H9 (cell line): ENCODE measurements around the gene CST4. TPM values are rescaled to one million over a fixed set of nuclear protein-coding genes. Genes with fewer than 3 reads are reported as not detected.

Experiments used
- DNase-seq: peaks from one replicate; pipeline ENCODE4 v3.0.0-alpha.2; 2017
- H2AFZ ChIP-seq: one replicate; pipeline ENCODE4 v1.6.1; 2013; ENCODE audit warnings: mild to moderate bottlenecking, low read length, control low read depth, moderate library complexity
- H2AK5ac ChIP-seq: 2 replicates; pipeline ENCODE4 v1.6.1; 2013; ENCODE audit warnings: low read length, control low read depth, mixed read lengths; ENCODE audit not compliant: insufficient read length
- H2BK120ac ChIP-seq: one replicate; pipeline ENCODE4 v1.6.1; 2013; ENCODE audit warnings: low read depth, mild to moderate bottlenecking, low read length, control low read depth, inconsistent platforms; ENCODE audit not compliant: poor library complexity, severe bottlenecking
- H2BK12ac ChIP-seq: 2 replicates; pipeline ENCODE4 v1.6.1; 2013; ENCODE audit warnings: low read length, control low read depth, mixed read lengths, low read depth; ENCODE audit not compliant: insufficient read length
- H2BK15ac ChIP-seq: 2 replicates; pipeline ENCODE4 v1.6.1; 2013; ENCODE audit warnings: low read depth, low read length, control low read depth
- H2BK20ac ChIP-seq: one replicate; pipeline ENCODE4 v1.6.1; 2013; ENCODE audit warnings: low read depth, mild to moderate bottlenecking, low read length, control low read depth, inconsistent platforms; ENCODE audit not compliant: poor library complexity, severe bottlenecking
- H2BK5ac ChIP-seq: 2 replicates; pipeline ENCODE4 v1.6.1; 2013; ENCODE audit warnings: low read length, control low read depth, mixed read lengths; ENCODE audit not compliant: insufficient read length
- H3K14ac ChIP-seq: 2 replicates; pipeline ENCODE4 v1.6.1; 2013; ENCODE audit warnings: low read length, control low read depth; ENCODE audit not compliant: insufficient read depth
- H3K18ac ChIP-seq: 2 replicates; pipeline ENCODE4 v1.6.1; 2013; ENCODE audit warnings: low read depth, mild to moderate bottlenecking, mixed read lengths, low read length, control low read depth; ENCODE audit not compliant: insufficient read length
- H3K23ac ChIP-seq: 2 replicates; pipeline ENCODE4 v1.6.1; 2013; ENCODE audit warnings: low read length, control low read depth, mixed read lengths, low read depth; ENCODE audit not compliant: insufficient read length
- H3K23me2 ChIP-seq: 2 replicates; pipeline ENCODE4 v1.6.1; 2013; ENCODE audit warnings: low read depth, mild to moderate bottlenecking, mixed read lengths, low read length, control low read depth; ENCODE audit not compliant: insufficient read length, poor library complexity, severe bottlenecking
- H3K27ac ChIP-seq: 2 replicates; pipeline ENCODE4 v1.5.1; 2013; ENCODE audit warnings: low read length, control low read depth, mixed read lengths, low read depth; ENCODE audit not compliant: insufficient read length
- H3K27me3 ChIP-seq: 2 replicates; pipeline ENCODE4 v1.6.1; 2013; ENCODE audit warnings: low read length, control low read depth, inconsistent platforms; ENCODE audit not compliant: insufficient read depth
- H3K4ac ChIP-seq: 2 replicates; pipeline ENCODE4 v1.6.1; 2013; ENCODE audit warnings: low read depth, mild to moderate bottlenecking, control low read depth, inconsistent platforms, low read length, moderate library complexity
- H3K4me1 ChIP-seq: 2 replicates; pipeline ENCODE4 v1.6.1; 2013; ENCODE audit warnings: low read length, control low read depth, inconsistent platforms; ENCODE audit not compliant: insufficient read depth
- H3K4me2 ChIP-seq: 2 replicates; pipeline ENCODE4 v1.6.1; 2013; ENCODE audit warnings: low read length, control low read depth, mixed read lengths; ENCODE audit not compliant: insufficient read length, insufficient read depth
- H3K56ac ChIP-seq: 2 replicates; pipeline ENCODE4 v1.6.1; 2013; ENCODE audit warnings: low read depth, mild to moderate bottlenecking, mixed read lengths, low read length, control low read depth; ENCODE audit not compliant: insufficient read length
- H3K79me1 ChIP-seq: 2 replicates; pipeline ENCODE4 v1.6.1; 2013; ENCODE audit warnings: low read depth, mild to moderate bottlenecking, moderate library complexity, low read length, control low read depth, inconsistent platforms; ENCODE audit not compliant: insufficient read depth, poor library complexity, severe bottlenecking
- H3K79me2 ChIP-seq: 2 replicates; pipeline ENCODE4 v1.6.1; 2013; ENCODE audit warnings: low read length, control low read depth, inconsistent platforms; ENCODE audit not compliant: insufficient read depth
- H3K9ac ChIP-seq: 2 replicates; pipeline ENCODE4 v1.6.1; 2013; ENCODE audit warnings: low read length, control low read depth, mixed read lengths; ENCODE audit not compliant: insufficient read length; ENCODE audit errors: extremely low read depth
- H3K9me3 ChIP-seq: one replicate; pipeline ENCODE4 v1.6.1; 2013; ENCODE audit warnings: low read depth, low read length, inconsistent platforms; ENCODE audit not compliant: control insufficient read depth
- H3T11ph ChIP-seq: one replicate; pipeline ENCODE4 v1.6.1; 2013; ENCODE audit warnings: mild to moderate bottlenecking, low read length, control low read depth, inconsistent platforms
- H4K20me1 ChIP-seq: one replicate; pipeline ENCODE4 v1.6.1; 2013; ENCODE audit not compliant: control insufficient read depth, insufficient read length, insufficient read depth
- H4K5ac ChIP-seq: 2 replicates; pipeline ENCODE4 v1.6.1; 2013; ENCODE audit warnings: low read depth, mild to moderate bottlenecking, mixed read lengths, low read length, control low read depth; ENCODE audit not compliant: insufficient read length
- H4K8ac ChIP-seq: replicated peaks from 2 replicates; pipeline ENCODE4 v1.6.1; 2013; ENCODE audit warnings: low read length, control low read depth, mixed read lengths, low read depth; ENCODE audit not compliant: insufficient read length
- H4K91ac ChIP-seq: 2 replicates; pipeline ENCODE4 v1.6.1; 2013; ENCODE audit warnings: low read depth, mild to moderate bottlenecking, moderate library complexity, mixed read lengths, low read length, control low read depth; ENCODE audit not compliant: insufficient read length
- H3K27ac Mint-ChIP-seq, 3 experiments: 2 replicates in 2 of 3; 3 replicates in 1 of 3; pipeline ENCODE4 v1.8.0; 2020 to 2021; ENCODE audit warnings: mixed read lengths in 3 of 3, mild to moderate bottlenecking in 1 of 3, moderate library complexity in 1 of 3
- H3K27me3 Mint-ChIP-seq: 2 replicates; pipeline ENCODE4 v1.8.0; 2021; ENCODE audit warnings: low read depth, mild to moderate bottlenecking, moderate library complexity, mixed read lengths
- H3K36me3 Mint-ChIP-seq, 3 experiments: 2 replicates in 2 of 3; 3 replicates in 1 of 3; pipeline ENCODE4 v1.8.0; 2020 to 2021; ENCODE audit warnings: low read depth in 3 of 3, mixed read lengths in 3 of 3; ENCODE audit not compliant: insufficient read depth in 1 of 3
- H3K4me1 Mint-ChIP-seq, 2 experiments: 2 replicates each; pipeline ENCODE4 v1.8.0; 2020; ENCODE audit warnings: mixed read lengths in 2 of 2
- H3K4me3 Mint-ChIP-seq, 2 experiments: 2 replicates in 1 of 2; 3 replicates in 1 of 2; pipeline ENCODE4 v1.8.0; 2020 to 2021; ENCODE audit warnings: mild to moderate bottlenecking in 2 of 2, mixed read lengths in 2 of 2, moderate library complexity in 1 of 2
- H3K9me3 Mint-ChIP-seq, 2 experiments: 2 replicates in 1 of 2; 3 replicates in 1 of 2; pipeline ENCODE4 v1.8.0; 2020; ENCODE audit warnings: mild to moderate bottlenecking in 2 of 2, mixed read lengths in 2 of 2, moderate library complexity in 1 of 2
- CTCF ChIP-seq: fragments of 200-600 bp; sonication (generic); conservative IDR thresholded peaks from 3 replicates; pipeline ENCODE4 v1.8.0; 2021; ENCODE audit warnings: antibody characterized with exemption, mild to moderate bottlenecking
- WGBS: extraction: QIAGEN DNeasy Blood & Tissue Kit; methylation state at CpG from one replicate; pipeline ENCODE4 v1.1.7; 2013; ENCODE audit warnings: missing lambda C conversion rate, low lambda C conversion rate, mixed read lengths; ENCODE audit not compliant: insufficient read length; ENCODE audit errors: extremely low coverage; 5-methylcytosine and 5-hydroxymethylcytosine counted together
- total RNA-seq: library from RNA; stranded (reverse); gene quantifications from 2 replicates; pipeline ENCODE4 v1.2.1, GENCODE V29; 2021

CST4 gene
- total RNA-seq, 1 experiment from 2014 or later = not detected

GRCh38 chr20:23689399-23689690 lies 507 bp upstream of the CST4 start:
- H3T11ph ChIP-seq = no peak overlapping the region
- no peak overlapping the region for H3K9ac ChIP-seq
- no peak overlapping the region for H2BK20ac ChIP-seq
- no peak overlapping the region for H3K14ac ChIP-seq
- no peak overlapping the region for H4K91ac ChIP-seq
- H3K27ac ChIP-seq = no peak overlapping the region
- no peak overlapping the region for H2AK5ac ChIP-seq
- H3K4me1 Mint-ChIP-seq = peaks cover 22% of the 10 kb centered on the region in 2 experiments
- H3K4ac ChIP-seq = no peak overlapping the region
- no peak overlapping the region for H4K5ac ChIP-seq
- DNase-seq = no peak
- H3K27me3 Mint-ChIP-seq = peaks cover 8% of the 10 kb centered on the region
- no peak for TF ChIP-seq CTCF
- H4K20me1 ChIP-seq = no peaks in the 10 kb centered on the region
- H2BK15ac ChIP-seq = no peak overlapping the region
- H2BK5ac ChIP-seq = no peak overlapping the region
- no peak overlapping the region for H3K23ac ChIP-seq
- no peaks in the 10 kb centered on the region for H3K79me2 ChIP-seq
- H3K27me3 ChIP-seq = no peaks in the 10 kb centered on the region
- no peak overlapping the region for H2BK120ac ChIP-seq
- H3K9me3 Mint-ChIP-seq = no peaks in the 10 kb centered on the region; a peak in 1 of 5 replicates
- no peak overlapping the region for H3K4me2 ChIP-seq
- H4K8ac ChIP-seq = no peak overlapping the region
- H3K4me3 Mint-ChIP-seq = no peak overlapping the region
- no peak overlapping the region for H3K56ac ChIP-seq
- no peak overlapping the region for H2AFZ ChIP-seq
- H3K23me2 ChIP-seq = no peaks in the 10 kb centered on the region
- H2BK12ac ChIP-seq = no peak overlapping the region
- no peaks in the 10 kb centered on the region; the same call in 1 of the 2 replicates for H3K4me1 ChIP-seq
- peaks cover 0 to 1% (median 0%) of the 10 kb centered on the region in 3 experiments; a peak in 1 of 7 replicates for H3K36me3 Mint-ChIP-seq
- no peak overlapping the region for H3K27ac Mint-ChIP-seq
- no peak overlapping the region for H3K18ac ChIP-seq
- H3K79me1 ChIP-seq = no peaks in the 10 kb centered on the region
- no CpG with 5 or more reads among the region's 3 CpGs for WGBS
- no peaks in the 10 kb centered on the region for H3K9me3 ChIP-seq
